ENCODE data around the gene COG2. TPM values are rescaled to one million over a fixed set of nuclear protein-coding genes. Genes with fewer than 3 reads are reported as not detected.
"Not testable (repeated sequence)": the region's sequence is repeated elsewhere in the genome, so short reads cannot be mapped to it uniquely, and the experiment has no call there.

The COG2 gene
- total and polyA plus RNA-seq, 10 donors = 13.1 to 41.6 (median 29.4) TPM

GRCh38 chr1:230694991-230695390 is 52.7 kb downstream of the COG2 start:
- 13 to 58% (median 33%) methylated on average over 3 to 4 of the region's 4 CpGs for WGBS, 5 donors
- TF ChIP-seq POLR2A (IDR thresholded peaks at IDR 0.05) = no peak
- no peak for TF ChIP-seq CTCF (IDR thresholded peaks at IDR 0.05 in 8 of 11, conservative IDR thresholded peaks at IDR 0.05 in 3 of 11)
- no peak for TF ChIP-seq POLR2AphosphoS5 (IDR thresholded peaks at IDR 0.05)

GRCh38 chr1:230696218-230696617 is 53.9 kb downstream of the COG2 start:
- 86 to 95% (median 89%) methylated on average over 8 of the region's 8 CpGs for WGBS, 5 donors
- Histone ChIP-seq H3K9me3 (no peaks in the 10 kb centered on the region), H3K4me3 (no peak overlapping the region), H3K4me1 (peaks cover 0 to 8% (median 0%) of the 10 kb centered on the region in 6 donors), H3K27ac (no peak overlapping the region), H3K27me3 (replicated peaks in 1 of 7) (no peaks in the 10 kb centered on the region), H3K36me3 (peaks cover 0 to 38% (median 31%) of the 10 kb centered on the region in 6 donors)
- intact Hi-C loops (cut with DNase I; ENCODE audit: low total_unique reads) = no loop called here
- no peak for DNase-seq
- TF ChIP-seq POLR2A (IDR thresholded peaks at IDR 0.05) (no peak), POLR2AphosphoS5 (IDR thresholded peaks at IDR 0.05) (no peak), CTCF (IDR thresholded peaks at IDR 0.05 in 8 of 11, conservative IDR thresholded peaks at IDR 0.05 in 3 of 11) (no peak)

More at GRCh38 chr1:230694991-230695390, 52.7 kb downstream of the COG2 start:
- Histone ChIP-seq H3K4me3 (no peak overlapping the region), H3K4me1 (peaks cover 0 to 8% (median 0%) of the 10 kb centered on the region in 6 donors), H3K9me3 (no peaks in the 10 kb centered on the region), H3K36me3 (peaks cover 0 to 50% (median 42%) of the 10 kb centered on the region in 6 donors), H3K27ac (no peak overlapping the region), H3K27me3 (replicated peaks in 1 of 7) (no peaks in the 10 kb centered on the region)
- intact Hi-C loops (cut with DNase I; ENCODE audit: low total_unique reads) = no loop called here
- DNase-seq = no peak

DNA sequence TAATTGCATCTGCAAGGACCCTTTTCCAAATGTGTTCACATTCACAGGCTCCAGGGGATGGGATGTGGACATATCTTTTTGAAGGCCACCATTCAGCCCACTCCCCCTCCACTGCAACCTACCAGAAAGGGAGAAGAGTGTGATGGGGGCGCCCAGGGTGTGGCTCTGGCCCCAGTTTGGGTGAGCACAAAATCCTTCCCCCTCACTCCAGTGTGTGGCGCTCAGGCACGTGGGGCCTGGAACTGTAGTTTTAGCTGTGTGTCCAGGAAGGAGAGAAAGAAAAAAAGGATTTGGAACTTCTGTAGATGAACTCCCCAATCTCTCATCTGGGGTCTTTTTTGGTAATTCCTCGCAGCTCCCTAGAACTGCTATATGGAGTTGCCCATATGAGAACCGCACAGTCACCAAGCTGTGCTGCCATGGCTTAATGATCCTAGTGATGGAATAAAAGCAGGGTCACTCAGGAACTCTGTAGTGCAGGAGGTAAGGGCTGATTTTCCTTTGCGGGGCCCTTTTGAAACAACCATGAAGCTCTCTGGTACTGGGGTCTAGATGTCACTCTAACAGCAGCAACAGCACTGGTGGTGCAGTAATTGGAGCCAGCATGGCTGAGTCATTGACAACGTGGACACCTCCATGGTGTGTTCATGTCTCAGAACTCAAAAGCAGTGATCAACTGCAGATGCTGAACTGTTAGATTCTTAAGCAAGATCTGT is 54.6 kb downstream of the COG2 start:
- intact Hi-C loops (cut with DNase I; ENCODE audit: low total_unique reads) = no loop called here
- no peak for DNase-seq
- peaks cover 0 to 31% (median 24%) of the 10 kb centered on the region in 6 donors for H3K36me3 ChIP-seq
- no peaks in the 10 kb centered on the region for H3K9me3 ChIP-seq
- TF ChIP-seq POLR2AphosphoS5 (IDR thresholded peaks at IDR 0.05) (no peak), POLR2A (IDR thresholded peaks at IDR 0.05) (no peak), CTCF (IDR thresholded peaks at IDR 0.05 in 8 of 11, conservative IDR thresholded peaks at IDR 0.05 in 3 of 11) (no peak)
- 83 to 88% (median 84%) methylated on average over 7 of the region's 7 CpGs for WGBS, 5 donors
- no peak overlapping the region for H3K27ac ChIP-seq
- H3K27me3 ChIP-seq (replicated peaks in 1 of 7) = no peaks in the 10 kb centered on the region
- no peak overlapping the region for H3K4me3 ChIP-seq
- peaks cover 0 to 8% (median 0%) of the 10 kb centered on the region in 6 donors for H3K4me1 ChIP-seq

DNA sequence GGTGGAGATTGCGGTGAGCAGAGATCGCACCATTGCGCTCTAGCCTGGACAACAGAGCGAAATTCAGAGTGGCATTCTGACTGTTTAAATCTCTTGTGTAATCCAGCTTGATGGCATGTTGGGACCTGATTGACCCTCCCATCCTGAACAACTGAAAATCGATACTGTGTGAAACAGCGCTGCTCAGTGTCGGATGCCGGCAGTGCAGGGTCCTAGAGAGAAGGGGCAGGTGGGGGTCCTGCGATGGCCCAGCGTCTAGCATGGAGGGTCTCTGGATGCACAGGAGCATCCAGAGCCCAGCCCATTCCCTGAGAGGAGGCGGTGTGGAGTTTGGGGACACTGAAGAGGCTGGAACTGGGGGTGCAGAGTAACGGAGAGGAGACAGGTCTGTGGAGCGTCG is 55.8 kb downstream of the COG2 start:
- Histone ChIP-seq H3K27me3 (replicated peaks in 1 of 7) (no peaks in the 10 kb centered on the region), H3K9me3 (no peaks in the 10 kb centered on the region), H3K36me3 (peaks cover 0 to 19% (median 13%) of the 10 kb centered on the region in 6 donors), H3K27ac (no peak overlapping the region), H3K4me3 (no peak overlapping the region), H3K4me1 (peaks cover 0 to 8% (median 0%) of the 10 kb centered on the region in 6 donors)
- DNase-seq = no peak
- TF ChIP-seq POLR2A (IDR thresholded peaks at IDR 0.05) = no peak
- TF ChIP-seq CTCF (IDR thresholded peaks at IDR 0.05 in 8 of 11, conservative IDR thresholded peaks at IDR 0.05 in 3 of 11) = no peak
- TF ChIP-seq POLR2AphosphoS5 (IDR thresholded peaks at IDR 0.05) = no peak
- intact Hi-C loops (cut with DNase I; ENCODE audit: low total_unique reads) = no loop called here
- WGBS, 5 donors = 90 to 94% (median 91%) methylated on average over 14 of the region's 14 CpGs

DNA sequence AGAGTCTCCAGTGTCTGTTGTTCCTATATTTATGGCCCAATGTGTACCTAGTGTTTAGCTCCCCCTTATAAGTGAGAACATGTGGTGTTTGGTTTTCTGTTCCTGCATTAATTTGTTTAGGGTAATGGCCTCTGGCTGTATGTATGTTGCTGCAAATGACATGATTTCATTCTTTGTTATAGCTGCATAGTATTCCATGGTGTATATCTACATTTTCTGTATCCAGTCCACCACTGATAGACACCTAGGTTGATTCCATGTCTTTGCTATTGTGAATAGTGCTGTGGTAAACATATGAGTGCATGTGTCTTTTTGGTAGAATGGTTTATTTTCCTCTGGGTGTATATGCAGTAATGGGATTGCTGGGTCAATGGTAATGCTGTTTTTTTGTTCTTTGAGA is 56.7 kb downstream of the COG2 start:
- DNase-seq; intact Hi-C loops (cut with DNase I; ENCODE audit: low total_unique reads); H3K4me1 ChIP-seq; H3K9me3 ChIP-seq; H3K4me3 ChIP-seq; H3K27ac ChIP-seq; H3K27me3 ChIP-seq (replicated peaks in 1 of 7): not testable (repeated sequence)
- H3K36me3 ChIP-seq = peaks cover 0 to 11% (median 6%) of the 10 kb centered on the region in 6 donors

Data from spleen (tissue), 11 donors.